NCI-H345 (cell line): Measurements from ENCODE around the gene MN1.

ENCODE experiments used
- DNase-seq: peaks from one replicate; lab custom pipeline; 2025; lab: John Stamatoyannopoulos, UW

The MN1 gene

DNA sequence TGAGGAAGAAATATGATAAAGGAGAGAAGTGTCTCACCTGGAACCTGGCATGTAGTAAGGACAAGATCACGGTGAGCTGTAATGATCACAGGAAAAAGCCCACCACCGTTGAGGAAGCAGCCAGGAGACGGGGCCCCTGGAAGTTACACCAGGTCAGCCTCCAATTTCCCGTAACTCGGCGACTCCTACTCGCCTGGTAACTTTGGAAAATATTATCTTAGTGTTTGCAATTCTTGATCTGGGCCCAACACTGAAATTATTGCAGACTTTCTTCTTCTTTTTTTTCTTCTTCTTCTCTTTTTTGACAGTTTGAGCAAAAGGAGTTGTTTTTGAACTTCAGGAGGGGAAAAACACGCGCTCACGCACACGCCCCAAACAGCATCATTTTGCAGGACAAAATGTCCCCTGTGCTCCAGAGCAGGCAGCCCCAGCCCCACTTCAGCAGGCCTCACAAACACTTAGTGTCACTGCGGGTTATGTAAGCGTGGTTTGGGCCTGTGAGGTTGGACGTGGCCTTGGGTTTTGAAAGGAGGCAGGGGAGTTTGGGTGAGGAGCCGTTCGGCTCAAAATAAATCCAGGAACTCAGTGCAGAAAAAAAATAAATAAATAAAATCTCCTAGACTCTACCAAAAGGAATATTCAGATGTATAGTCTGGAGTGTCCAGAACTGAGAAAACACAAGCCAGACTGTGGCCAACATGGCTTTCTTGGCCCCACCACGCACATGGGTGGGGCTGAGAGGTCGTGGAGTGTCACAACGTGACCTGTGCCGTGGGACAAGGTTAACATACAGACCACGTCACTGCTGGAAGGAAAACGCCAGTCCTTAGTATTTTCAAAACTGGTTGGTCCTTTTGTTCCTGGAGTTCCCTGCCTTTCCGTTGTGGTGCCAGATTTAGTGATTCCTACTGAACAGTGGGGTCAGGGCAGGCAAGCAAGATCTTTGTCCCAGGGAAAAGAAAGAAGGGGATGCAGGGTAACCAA is 26.3 kb upstream of the MN1 start:
- no peak for DNase-seq

GRCh38 chr22:27825174-27825573 is 23.6 kb upstream of the MN1 start:
- DNase-seq = no peak

DNA sequence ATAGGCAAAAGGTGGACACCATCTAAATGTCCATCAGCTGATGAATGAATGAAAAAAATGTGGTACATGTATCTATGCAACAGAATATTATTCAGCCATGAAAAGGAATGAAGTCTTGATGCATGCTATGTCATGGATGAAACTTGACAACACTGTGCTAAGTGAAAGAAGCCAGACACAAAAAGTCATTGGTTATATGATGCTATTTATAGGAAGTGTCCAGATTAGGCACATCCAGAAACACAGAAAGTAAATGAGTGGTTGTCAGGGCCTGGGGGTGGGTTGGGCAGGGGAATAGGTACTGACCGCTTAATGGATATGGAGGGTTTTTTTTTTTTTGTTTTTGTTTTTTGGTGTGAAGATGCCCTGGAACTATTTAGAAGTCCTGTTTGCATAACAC is 21.7 kb upstream of the MN1 start:
- no peak for DNase-seq

DNA sequence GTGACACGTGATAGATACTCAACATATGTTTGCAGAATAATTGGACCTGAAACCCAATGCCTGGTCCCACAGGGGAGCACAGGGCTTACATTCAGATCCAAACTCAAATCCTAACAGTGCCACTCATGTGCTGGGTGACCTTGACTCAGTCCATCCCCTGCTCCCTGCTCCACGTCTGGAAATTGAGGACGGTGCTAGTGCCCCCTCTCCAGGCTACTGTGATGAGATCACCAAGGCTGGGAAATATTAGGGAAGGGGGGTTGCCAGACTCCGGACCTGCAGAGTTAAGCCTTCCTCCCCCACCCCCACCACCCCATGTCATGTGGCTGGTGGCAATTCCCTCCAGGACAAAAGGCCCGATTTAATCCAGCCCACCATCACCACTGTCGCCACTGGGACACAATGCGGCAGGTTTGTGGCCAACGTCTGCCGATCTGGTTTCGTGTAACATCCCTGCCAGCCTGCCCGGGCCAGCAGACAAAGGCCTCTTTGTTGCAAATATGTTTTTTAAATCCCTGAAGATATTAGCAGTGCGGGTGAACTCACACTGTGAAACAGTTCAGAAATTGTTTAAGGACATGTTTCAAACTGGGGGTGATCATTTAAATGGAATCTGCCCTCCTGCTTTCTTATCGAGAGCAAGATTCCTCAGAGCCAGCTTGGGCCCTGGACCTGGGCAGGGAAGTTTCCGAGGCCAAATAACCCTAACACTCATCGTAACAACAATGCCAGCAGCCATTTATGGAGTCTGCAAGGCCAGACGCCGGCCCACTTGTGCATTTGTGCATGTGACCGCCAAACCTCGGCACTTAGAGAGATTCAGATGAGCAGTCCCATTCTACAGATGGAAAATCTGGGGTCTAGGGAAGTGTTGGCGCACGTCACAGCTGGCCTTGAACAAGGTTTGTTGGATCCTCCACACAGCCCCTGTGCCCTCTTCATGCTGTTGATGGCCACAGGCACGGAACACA is 19.6 kb upstream of the MN1 start:
- DNase-seq = no peak

DNA sequence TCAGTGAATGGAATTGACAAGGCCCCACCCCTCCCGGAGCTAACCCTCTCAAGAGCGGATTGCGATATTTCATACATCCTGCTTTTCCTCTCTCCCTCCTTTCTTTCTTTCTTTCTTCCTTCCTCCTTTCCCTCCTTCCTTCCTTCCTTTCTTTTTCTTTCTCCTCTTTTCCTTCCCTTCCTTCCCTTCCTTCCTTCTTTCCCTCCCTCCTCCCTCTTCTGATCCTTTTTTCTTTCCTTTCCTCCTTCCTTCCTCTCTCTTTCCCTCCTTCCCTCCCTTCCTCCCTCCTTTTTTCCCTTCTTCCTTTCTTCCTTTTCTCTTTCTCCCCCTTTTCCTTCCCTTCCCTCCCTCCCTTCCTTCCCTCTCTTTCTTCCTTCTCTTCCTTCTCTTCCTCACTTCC is 15.0 kb upstream of the MN1 start:
- DNase-seq = no peak

- no peak for DNase-seq
Observed at GRCh38 chr22:27815826-27816530, 14.4 kb upstream of the MN1 start.

DNA sequence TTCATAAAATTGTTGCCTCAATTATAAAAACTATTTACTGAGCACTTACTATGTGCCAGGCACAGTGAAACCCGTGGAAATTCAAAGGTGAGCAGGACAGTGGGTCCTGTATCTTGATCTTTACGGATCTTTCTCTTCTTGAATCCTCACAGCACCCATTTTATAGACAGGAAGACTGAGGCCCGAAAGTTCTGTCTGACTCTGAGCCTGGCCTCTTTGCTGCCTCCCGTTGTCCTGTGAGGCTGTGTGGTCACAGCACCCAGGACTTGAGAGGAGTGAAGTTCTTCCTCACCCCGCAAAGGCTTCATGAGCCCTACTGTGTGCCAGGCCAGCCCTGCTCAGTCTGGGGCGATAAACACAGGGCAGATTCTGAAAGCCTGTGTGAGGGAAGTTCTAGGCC is 13.4 kb upstream of the MN1 start:
- no peak for DNase-seq

DNA sequence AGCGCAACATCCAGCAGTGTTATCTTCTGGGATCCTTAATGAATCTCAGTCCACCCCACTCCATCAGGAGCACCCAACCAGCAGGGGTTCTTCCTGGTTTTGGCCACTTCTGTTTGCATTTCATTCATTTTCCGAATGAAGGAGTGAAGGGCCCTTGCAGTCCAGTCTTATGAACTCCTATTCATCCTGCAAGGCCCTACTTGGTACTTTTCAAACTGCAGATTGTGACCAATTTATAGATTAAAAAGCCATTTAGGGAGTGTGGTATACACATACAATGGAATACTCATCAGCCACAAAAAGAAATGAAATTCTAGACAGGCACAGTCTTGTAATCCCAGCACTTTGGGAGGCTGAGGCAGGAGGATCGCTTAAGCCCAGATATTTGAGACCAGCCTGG is 10.2 kb upstream of the MN1 start:
- no peak for DNase-seq

DNA sequence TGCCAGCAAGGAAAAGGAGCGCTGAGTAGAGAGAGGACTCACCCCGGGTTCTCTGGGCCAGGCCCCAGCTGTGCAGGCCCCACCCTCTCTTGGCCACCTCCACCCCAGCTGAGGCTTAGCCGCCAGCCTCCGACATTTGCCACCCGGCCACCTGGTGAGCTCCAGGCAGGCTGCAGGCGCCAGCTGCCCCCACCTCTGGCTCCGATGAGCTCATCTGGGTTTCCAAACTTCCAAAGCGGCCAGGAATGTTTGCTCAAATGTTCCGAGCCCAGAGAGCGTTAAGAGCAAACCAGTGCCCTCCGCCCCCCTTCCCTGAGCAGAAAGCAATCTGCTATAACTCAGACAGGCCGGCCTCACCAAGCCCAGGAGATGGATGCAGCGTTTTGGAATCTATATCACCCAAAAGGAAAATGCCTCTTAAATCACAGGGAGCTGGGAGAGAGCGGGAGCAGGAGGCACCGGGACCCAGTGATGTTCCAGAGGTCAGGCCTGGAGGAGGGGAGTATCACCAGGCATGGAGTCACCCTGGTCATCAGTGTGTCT is 9.1 kb upstream of the MN1 start:
- peak; percentile 30 for DNase-seq

DNA sequence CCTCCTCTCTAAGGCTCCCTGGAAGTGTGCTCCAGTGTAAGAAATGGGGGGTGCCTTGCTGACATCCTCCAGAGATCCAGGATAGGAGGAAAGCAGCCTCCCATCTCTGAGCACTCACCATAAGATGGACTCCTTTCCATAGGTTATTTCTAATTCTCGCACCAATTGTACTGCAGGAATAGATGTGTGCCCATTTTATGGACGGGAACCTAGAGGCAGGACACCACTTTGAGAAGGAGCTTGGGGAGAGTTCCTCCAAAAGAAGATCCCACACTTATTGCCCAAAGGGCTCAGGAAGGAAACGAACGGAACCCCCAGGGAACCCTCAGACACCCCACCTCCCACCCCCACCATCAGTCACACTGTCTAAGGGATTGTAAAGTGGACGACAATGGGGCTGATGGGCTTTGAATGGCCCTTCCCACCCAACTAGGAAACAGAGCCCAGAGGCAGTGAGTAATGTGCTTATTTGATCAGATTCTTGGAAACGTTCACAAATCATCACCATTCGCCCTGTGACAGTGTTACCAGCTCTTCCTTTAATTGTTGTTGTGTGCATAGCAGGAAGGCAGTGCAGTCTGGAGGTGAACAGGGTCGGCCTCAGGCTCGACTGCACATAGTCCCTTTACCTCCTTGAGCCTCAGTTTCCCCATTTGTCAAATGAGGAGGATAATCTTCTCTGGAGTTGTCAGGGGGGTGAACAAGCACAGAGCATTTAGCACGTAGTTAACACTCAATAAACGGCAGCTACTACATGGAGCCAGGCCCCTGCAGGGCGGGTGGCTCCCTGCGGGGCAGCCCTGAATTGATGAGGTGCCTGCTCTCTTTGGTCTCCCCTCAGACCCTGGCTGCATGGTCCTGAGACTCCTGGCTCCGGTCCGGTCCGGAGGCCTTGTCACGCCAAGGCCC is 8.4 kb upstream of the MN1 start:
- DNase-seq = no peak

GRCh38 chr22:27809226-27809603 is 7.7 kb upstream of the MN1 start:
- no peak for DNase-seq

DNA sequence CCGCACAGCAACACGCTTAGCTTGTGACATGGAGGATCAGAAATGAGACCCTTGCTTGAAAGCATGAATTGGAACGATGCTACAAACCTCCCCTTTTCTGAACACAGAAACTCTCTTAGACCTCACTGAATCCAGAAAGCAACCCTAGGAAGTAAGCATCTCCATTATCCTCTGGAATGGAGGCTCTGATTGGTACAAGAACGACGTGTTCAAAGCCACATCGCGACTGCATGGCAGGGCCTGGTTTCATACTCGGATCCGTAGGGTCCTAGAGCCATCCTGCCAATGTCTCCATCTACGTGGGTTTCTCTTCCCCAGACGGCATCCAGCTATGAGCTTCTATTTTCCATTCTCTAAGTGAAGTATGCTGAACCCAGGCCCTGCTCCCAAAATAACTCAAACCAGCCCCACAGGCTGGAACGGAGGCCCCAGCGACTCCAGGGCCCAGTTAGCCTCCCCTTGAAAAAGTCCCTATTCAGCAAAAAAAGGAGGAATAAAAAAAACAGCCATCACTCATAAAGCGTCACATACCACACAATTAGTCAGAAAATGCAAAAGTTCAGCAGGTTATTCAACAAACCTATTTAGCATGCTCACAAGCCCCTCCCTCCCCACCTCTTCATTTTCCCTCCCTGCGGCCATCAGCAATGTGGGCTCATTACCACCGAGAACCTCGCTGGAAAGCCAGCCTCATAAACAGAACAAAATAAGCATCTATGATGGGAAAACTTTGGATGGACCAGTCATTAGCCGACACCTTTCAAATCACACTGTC is 7.1 kb upstream of the MN1 start:
- no peak for DNase-seq

DNA sequence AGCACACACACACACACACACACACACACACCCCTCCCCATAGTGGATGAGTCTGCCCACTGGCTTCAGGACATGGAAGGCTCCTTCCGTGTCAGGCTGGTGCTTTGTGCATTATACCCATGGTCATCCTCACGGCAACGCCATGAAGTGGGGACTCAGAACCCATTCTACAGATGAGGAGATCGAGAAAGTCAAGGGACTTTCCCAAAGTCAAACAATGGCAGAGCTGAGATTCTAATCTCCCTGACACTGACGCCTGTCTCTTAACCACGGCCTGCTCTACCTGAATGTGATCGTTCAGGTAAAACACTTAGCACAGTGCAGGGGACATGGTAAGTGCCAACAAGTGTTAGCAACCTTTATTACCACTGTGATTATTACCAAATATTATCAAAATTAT is 4.3 kb upstream of the MN1 start:
- no peak for DNase-seq

- peak; percentile 74 for DNase-seq
Observed at GRCh38 chr22:27804470-27805297, 3.1 kb upstream of the MN1 start.

GRCh38 chr22:27803841-27804415 is 2.4 kb upstream of the MN1 start:
- no peak for DNase-seq

- DNase-seq = no peak
Observed at GRCh38 chr22:27802346-27803073, 954 bp upstream of the MN1 start.

DNA sequence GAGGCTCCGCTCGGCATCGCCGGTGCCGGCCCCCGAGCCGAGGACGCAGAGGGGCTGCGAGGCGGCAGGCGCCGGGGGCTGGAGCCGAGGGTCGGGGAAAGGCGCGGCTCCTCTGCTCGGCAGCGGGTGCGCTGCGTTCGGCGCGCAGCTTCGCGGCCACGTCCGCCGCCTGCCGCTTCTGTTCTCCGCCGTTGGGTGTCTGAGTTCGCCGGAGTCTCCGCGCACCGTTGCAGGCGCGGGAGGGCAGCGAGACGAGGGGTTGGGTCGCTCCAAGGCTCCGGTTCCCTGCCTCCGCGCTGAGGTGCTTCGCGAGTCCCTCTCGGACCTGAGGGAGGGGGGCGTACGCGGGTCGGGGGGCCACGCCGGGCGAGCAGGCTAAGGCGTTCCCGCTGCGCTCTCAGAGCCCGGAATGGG is 347 bp downstream of the MN1 start:
- peak; percentile 4 for DNase-seq
